Activated CD4-positive, alpha-beta T cell treated with anti-CD3 and anti-CD28 coated beads, Interleukin-10, Interleukin-2, amounts not matched to agents 100 ng/mL and 50 ng/mL, durations not matched to agents 16 hours and 8 hours (primary cell): ENCODE results near the gene FOXJ2.
A peak's percentile ranks its signal among the peaks of the same experiment; 100 is the strongest.
"Not testable (repeated sequence)": the region's sequence is repeated elsewhere in the genome, so short reads cannot be mapped to it uniquely, and the experiment has no call there.

ENCODE experiments used
- DNase-seq: peaks from one replicate; pipeline ENCODE4 v3.0.0-alpha.2; 2020

The FOXJ2 gene

GRCh38 chr12:8071820-8072219 is 39.3 kb downstream of the FOXJ2 start:
- DNase-seq: not testable (repeated sequence)

GRCh38 chr12:8075935-8076334 is 43.4 kb downstream of the FOXJ2 start:
- DNase-seq: no peak

GRCh38 chr12:8076366-8076765 is 43.9 kb downstream of the FOXJ2 start:
- DNase-seq: no peak

- no peak for DNase-seq
These were observed 44.7 kb downstream of the FOXJ2 start for GRCh38 chr12:8077207-8077606.

- DNase-seq: peak; percentile 62
These were observed 45.9 kb downstream of the FOXJ2 start for GRCh38 chr12:8078398-8078797.

GRCh38 chr12:8078916-8079315 is 46.4 kb downstream of the FOXJ2 start:
- DNase-seq: no peak

- DNase-seq: no peak
These were observed 47.6 kb downstream of the FOXJ2 start for GRCh38 chr12:8080120-8080519.

- peak; percentile 55 for DNase-seq
These were observed 48.9 kb downstream of the FOXJ2 start for GRCh38 chr12:8081251-8081920.

GRCh38 chr12:8082808-8083100 is 50.2 kb downstream of the FOXJ2 start:
- no peak for DNase-seq

- DNase-seq: peak; percentile 31
These were observed 51.8 kb downstream of the FOXJ2 start for GRCh38 chr12:8084351-8084750.

GRCh38 chr12:8087666-8088065 is 55.1 kb downstream of the FOXJ2 start:
- DNase-seq: peak; percentile 16

GRCh38 chr12:8088574-8088973 is 56.1 kb downstream of the FOXJ2 start:
- peak; percentile 70 for DNase-seq

GRCh38 chr12:8089277-8089676 is 56.8 kb downstream of the FOXJ2 start:
- DNase-seq: not testable (repeated sequence)

- DNase-seq: no peak
These were observed 57.2 kb downstream of the FOXJ2 start for GRCh38 chr12:8089716-8090115.

- DNase-seq: no peak
These were observed 60.8 kb downstream of the FOXJ2 start for GRCh38 chr12:8093291-8093690.

GRCh38 chr12:8096281-8096915 is 63.9 kb downstream of the FOXJ2 start:
- no peak for DNase-seq

GRCh38 chr12:8099235-8099634 is 66.7 kb downstream of the FOXJ2 start:
- no peak for DNase-seq
